HG02610 (cell line): Measurements from ENCODE around the gene KCNJ5.

Source experiments
- ATAC-seq: cut with Tn5 transposase; IDR thresholded peaks from one replicate; pipeline ENCODE4 v1.9.1; 2021; ENCODE audit warnings: mild to moderate bottlenecking, moderate library complexity; ENCODE audit not compliant: unreplicated experiment

Gene KCNJ5

GRCh38 chr11:128890543-128891368, at the start of gene KCNJ5:
KCNJ5 (plus strand) TSS chr11:128891356; CDS start chr11:128911274, 19,918 bp downstream.
- ATAC-seq = no peak

GRCh38 chr11:128841461-128842072, 49.6 kb upstream of the KCNJ5 start:
- peak; percentile 60 for ATAC-seq

GRCh38 chr11:128843198-128843785, 47.9 kb upstream of the KCNJ5 start:
- no peak for ATAC-seq

GRCh38 chr11:128845334-128845780, 45.8 kb upstream of the KCNJ5 start:
- no peak for ATAC-seq

- no peak for ATAC-seq
Observed at GRCh38 chr11:128846985-128847384, 44.2 kb upstream of the KCNJ5 start.

- peak; percentile 54 for ATAC-seq
Observed at GRCh38 chr11:128848815-128849455, 42.2 kb upstream of the KCNJ5 start.

- ATAC-seq = no peak
Observed at GRCh38 chr11:128852327-128853023, 38.7 kb upstream of the KCNJ5 start.

GRCh38 chr11:128853559-128853958, 37.6 kb upstream of the KCNJ5 start:
- no peak for ATAC-seq

- no peak for ATAC-seq
Observed at GRCh38 chr11:128854841-128855240, 36.3 kb upstream of the KCNJ5 start.

GRCh38 chr11:128856241-128856640, 34.9 kb upstream of the KCNJ5 start:
- ATAC-seq = no peak

- no peak for ATAC-seq
Observed at GRCh38 chr11:128857341-128857740, 33.8 kb upstream of the KCNJ5 start.

GRCh38 chr11:128859563-128860441, 31.4 kb upstream of the KCNJ5 start:
- peak; percentile 85 for ATAC-seq

- ATAC-seq = no peak
Observed at GRCh38 chr11:128860571-128861361, 30.4 kb upstream of the KCNJ5 start.

GRCh38 chr11:128862406-128862805, 28.8 kb upstream of the KCNJ5 start:
- no peak for ATAC-seq

- no peak for ATAC-seq
Observed at GRCh38 chr11:128862908-128863660, 28.1 kb upstream of the KCNJ5 start.

- no peak for ATAC-seq
Observed at GRCh38 chr11:128865490-128865889, 25.7 kb upstream of the KCNJ5 start.

GRCh38 chr11:128867277-128867676, 23.9 kb upstream of the KCNJ5 start, which contains the start of gene KCNJ1:
KCNJ1 (minus strand) TSS chr11:128867296; CDS start chr11:128840243, 27,053 bp downstream.
- ATAC-seq = no peak
